ENCODE results near the gene PTPRF.

Gene PTPRF

DNA sequence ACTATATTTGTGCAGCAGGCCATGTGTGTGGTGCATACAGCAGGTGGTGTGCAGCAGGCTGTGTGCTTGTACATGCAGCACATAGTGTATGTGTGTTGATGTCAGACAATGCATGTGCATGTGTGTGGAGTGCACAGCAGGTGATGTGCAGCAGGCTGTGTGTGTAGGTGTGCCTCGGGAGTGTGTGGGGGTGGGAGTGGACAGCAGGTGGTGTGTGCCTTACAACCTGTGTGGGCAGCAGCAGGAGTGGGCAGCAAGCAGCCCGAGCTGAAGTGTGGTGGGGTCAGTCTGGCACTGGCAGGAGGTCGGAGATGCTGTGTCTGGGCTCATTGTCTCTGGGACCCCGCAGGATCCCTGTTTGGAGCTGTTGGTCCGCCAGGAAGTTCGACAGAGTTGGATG is 29.6 kb downstream of the PTPRF start:
- TF ChIP-seq EZH2phosphoT487 (conservative IDR thresholded peaks at IDR 0.05; ENCODE audit: low read length): no peak
- TF ChIP-seq, protein P1, sequence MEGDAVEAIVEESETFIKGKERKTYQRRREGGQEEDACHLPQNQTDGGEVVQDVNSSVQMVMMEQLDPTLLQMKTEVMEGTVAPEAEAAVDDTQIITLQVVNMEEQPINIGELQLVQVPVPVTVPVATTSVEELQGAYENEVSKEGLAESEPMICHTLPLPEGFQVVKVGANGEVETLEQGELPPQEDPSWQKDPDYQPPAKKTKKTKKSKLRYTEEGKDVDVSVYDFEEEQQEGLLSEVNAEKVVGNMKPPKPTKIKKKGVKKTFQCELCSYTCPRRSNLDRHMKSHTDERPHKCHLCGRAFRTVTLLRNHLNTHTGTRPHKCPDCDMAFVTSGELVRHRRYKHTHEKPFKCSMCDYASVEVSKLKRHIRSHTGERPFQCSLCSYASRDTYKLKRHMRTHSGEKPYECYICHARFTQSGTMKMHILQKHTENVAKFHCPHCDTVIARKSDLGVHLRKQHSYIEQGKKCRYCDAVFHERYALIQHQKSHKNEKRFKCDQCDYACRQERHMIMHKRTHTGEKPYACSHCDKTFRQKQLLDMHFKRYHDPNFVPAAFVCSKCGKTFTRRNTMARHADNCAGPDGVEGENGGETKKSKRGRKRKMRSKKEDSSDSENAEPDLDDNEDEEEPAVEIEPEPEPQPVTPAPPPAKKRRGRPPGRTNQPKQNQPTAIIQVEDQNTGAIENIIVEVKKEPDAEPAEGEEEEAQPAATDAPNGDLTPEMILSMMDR (IDR thresholded peaks at IDR 0.05; ENCODE audit: insufficient read depth, low read length, poor library complexity, severe bottlenecking): no peak
- no peak overlapping the region for H3K4me2 ChIP-seq (ENCODE audit: low read depth, low read length, poor library complexity, severe bottlenecking)
- no peaks in the 10 kb centered on the region for H4K20me1 ChIP-seq (ENCODE audit: low read depth, low read length)
- no peak overlapping the region for H3K4me3 ChIP-seq (ENCODE audit: insufficient read depth, low read length, poor library complexity, severe bottlenecking)
- no peak overlapping the region for H2AFZ ChIP-seq (ENCODE audit: low read depth, low read length, severe bottlenecking)
- no peaks in the 10 kb centered on the region for H3F3A ChIP-seq (ENCODE audit: insufficient read depth)
- H3K9ac ChIP-seq (ENCODE audit: low read length): no peak overlapping the region
- no peaks in the 10 kb centered on the region for H3K79me2 ChIP-seq (ENCODE audit: insufficient read depth, low read length)
- no peak overlapping the region for H3K27ac ChIP-seq (ENCODE audit: low read depth, low read length)
- H3K9me3 ChIP-seq (ENCODE audit: insufficient read depth, low read length): no peaks in the 10 kb centered on the region
- H3K9me2 ChIP-seq (replicated peaks; ENCODE audit: insufficient read depth, low read length): no peaks in the 10 kb centered on the region
- H3K36me3 ChIP-seq (ENCODE audit: low read length): no peaks in the 10 kb centered on the region
- no peaks in the 10 kb centered on the region for H3K27me3 ChIP-seq (ENCODE audit: low read length)

DNA sequence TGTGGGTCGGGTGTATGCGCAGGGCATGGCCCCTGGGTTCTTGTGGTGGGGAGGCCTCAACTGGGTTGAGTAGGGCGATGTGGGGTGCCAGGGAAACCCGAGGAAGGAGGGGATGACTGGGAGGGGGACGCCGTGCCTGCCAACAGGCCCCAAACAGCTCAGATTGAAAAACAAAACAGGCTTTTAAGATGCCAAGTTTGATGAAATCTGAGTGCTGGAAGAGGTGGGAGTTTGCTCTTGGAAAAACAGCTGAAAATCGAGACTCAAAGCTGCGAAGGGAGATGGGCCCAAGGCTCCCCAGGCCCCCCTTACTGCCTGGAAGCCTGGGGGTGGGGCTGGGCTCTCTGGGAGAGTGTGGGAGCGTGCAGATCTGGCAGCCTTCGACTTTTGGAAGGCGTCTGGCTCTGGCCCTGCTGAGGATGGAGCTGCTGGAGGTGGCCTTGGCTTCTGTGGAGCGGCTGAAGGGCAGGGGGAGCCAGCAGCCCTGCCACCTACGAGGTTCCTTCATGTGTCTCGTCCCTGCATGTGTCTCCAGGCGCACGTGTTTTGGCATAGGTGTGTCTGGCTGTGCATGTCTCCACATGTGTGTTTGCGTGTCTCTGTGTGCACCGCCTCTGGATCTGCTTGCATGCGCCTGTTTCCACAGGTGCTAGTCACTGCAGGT is 33.3 kb downstream of the PTPRF start:
- Histone ChIP-seq H3K79me2 (ENCODE audit: insufficient read depth, low read length) (no peaks in the 10 kb centered on the region), H2AFZ (ENCODE audit: low read depth, low read length, severe bottlenecking) (no peak overlapping the region)
- TF ChIP-seq, protein P1 (IDR thresholded peaks at IDR 0.05; ENCODE audit: insufficient read depth, low read length, poor library complexity, severe bottlenecking): no peak
- TF ChIP-seq EZH2phosphoT487 (conservative IDR thresholded peaks at IDR 0.05; ENCODE audit: low read length): no peak

DNA sequence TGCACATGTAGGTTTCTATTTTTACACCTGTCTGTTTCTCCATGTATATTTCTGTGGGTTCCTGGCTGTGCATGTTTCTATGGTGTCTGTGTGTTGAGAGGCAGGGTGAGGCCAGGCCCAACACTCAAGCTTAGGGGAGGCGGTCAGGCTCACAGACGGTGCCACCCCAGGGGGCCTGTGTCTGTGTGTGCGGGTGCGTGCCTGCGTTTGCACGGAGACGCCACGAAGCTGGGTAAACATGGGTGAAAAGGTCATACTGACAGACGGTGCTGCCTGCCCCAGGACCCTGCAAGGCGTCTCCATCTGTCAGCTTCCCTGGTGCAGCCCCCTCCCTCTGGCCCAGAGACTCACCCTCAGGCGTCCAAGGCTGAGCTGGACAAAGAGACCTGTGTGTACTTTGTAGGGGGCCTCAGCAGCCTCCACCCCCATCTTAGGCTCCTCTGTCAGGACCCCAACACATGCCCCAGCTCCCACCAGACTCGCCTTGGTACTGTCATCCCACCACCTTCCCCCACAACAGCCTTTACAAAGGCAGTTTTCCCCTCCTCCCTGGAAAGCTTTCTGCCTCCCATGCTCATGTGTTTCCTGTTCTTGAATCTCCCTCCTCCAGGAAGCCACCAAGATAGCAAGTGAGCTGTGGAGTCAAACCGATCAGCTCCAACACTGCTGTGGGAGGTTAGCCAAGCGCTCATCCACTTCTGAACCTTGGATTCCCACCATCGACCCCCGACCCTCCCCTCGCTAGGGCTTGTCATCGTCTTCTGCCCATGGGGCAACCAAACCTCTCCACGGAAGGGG is 34.1 kb downstream of the PTPRF start:
- Histone ChIP-seq H3K36me3 (ENCODE audit: low read length) (no peaks in the 10 kb centered on the region), H4K20me1 (ENCODE audit: low read depth, low read length) (no peaks in the 10 kb centered on the region), H3K9ac (ENCODE audit: low read length) (no peak overlapping the region), H3K79me2 (ENCODE audit: insufficient read depth, low read length) (no peaks in the 10 kb centered on the region), H3K27ac (ENCODE audit: low read depth, low read length) (no peak overlapping the region), H3K4me3 (ENCODE audit: insufficient read depth, low read length, poor library complexity, severe bottlenecking) (no peak overlapping the region), H3K9me3 (ENCODE audit: insufficient read depth, low read length) (no peaks in the 10 kb centered on the region), H3K27me3 (ENCODE audit: low read length) (no peaks in the 10 kb centered on the region), H2AFZ (ENCODE audit: low read depth, low read length, severe bottlenecking) (no peak overlapping the region), H3F3A (ENCODE audit: insufficient read depth) (no peaks in the 10 kb centered on the region), H3K9me2 (replicated peaks; ENCODE audit: insufficient read depth, low read length) (no peaks in the 10 kb centered on the region), H3K4me2 (ENCODE audit: low read depth, low read length, poor library complexity, severe bottlenecking) (no peak overlapping the region)
- no peak for TF ChIP-seq EZH2phosphoT487 (conservative IDR thresholded peaks at IDR 0.05; ENCODE audit: low read length)
- TF ChIP-seq, protein P1 (IDR thresholded peaks at IDR 0.05; ENCODE audit: insufficient read depth, low read length, poor library complexity, severe bottlenecking): no peak

More for the DNA sequence above, 33.3 kb downstream of the PTPRF start:
- no peak overlapping the region for H3K9ac ChIP-seq (ENCODE audit: low read length)
- no peaks in the 10 kb centered on the region for H3K9me2 ChIP-seq (replicated peaks; ENCODE audit: insufficient read depth, low read length)
- no peak overlapping the region for H3K4me2 ChIP-seq (ENCODE audit: low read depth, low read length, poor library complexity, severe bottlenecking)
- no peaks in the 10 kb centered on the region for H4K20me1 ChIP-seq (ENCODE audit: low read depth, low read length)
- no peaks in the 10 kb centered on the region for H3F3A ChIP-seq (ENCODE audit: insufficient read depth)
- H3K27ac ChIP-seq (ENCODE audit: low read depth, low read length): no peak overlapping the region
- H3K9me3 ChIP-seq (ENCODE audit: insufficient read depth, low read length): no peaks in the 10 kb centered on the region
- H3K4me3 ChIP-seq (ENCODE audit: insufficient read depth, low read length, poor library complexity, severe bottlenecking): no peak overlapping the region
- H3K36me3 ChIP-seq (ENCODE audit: low read length): no peaks in the 10 kb centered on the region
- H3K27me3 ChIP-seq (ENCODE audit: low read length): no peaks in the 10 kb centered on the region
